GM18870 (cell line): ENCODE data around the gene PTPRR.

Experiments used
- ATAC-seq: cut with Tn5 transposase; IDR thresholded peaks from one replicate; pipeline ENCODE4 v1.9.1; 2021; ENCODE audit warnings: moderate library complexity; ENCODE audit not compliant: unreplicated experiment

The PTPRR gene

GRCh38 chr12:70709022-70709421, 211.5 kb downstream of the PTPRR start:
- no peak for ATAC-seq

DNA sequence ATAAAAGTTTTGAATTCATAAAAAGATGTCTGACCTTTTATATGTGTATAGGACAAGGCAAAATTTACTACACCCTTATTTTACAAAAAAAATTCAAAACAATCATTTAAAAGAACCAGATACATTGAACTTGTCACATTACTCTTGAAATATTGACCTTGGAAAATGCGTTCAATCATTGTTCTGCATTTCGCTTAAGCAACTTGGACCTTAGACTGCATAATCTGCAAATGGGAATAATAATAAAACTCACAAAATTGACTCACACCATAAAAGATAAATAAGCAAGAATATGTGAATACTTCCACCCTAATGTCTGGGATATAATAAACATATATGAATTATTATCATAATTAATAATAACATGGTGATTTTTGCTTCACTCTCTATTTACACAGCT, 213.9 kb downstream of the PTPRR start:
- no peak for ATAC-seq

DNA sequence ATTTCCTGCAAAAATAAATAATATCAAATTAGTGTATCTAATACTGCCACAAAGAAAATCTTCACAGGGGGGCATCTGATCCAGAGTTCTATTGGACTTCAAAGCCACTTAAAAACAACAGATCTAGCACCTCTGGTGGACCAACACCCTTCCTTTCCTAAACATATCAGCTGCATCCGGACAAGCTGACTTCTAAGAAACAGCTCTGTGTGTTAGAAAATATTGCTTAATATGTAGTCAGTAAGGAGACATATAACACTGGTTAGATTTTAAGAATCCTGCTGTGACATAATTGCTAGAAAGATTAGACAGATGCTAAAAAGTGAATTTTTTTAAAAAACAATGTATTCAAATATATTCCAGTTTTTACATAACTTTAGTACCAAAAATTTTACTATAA, 222.2 kb downstream of the PTPRR start:
- ATAC-seq, result no peak

DNA sequence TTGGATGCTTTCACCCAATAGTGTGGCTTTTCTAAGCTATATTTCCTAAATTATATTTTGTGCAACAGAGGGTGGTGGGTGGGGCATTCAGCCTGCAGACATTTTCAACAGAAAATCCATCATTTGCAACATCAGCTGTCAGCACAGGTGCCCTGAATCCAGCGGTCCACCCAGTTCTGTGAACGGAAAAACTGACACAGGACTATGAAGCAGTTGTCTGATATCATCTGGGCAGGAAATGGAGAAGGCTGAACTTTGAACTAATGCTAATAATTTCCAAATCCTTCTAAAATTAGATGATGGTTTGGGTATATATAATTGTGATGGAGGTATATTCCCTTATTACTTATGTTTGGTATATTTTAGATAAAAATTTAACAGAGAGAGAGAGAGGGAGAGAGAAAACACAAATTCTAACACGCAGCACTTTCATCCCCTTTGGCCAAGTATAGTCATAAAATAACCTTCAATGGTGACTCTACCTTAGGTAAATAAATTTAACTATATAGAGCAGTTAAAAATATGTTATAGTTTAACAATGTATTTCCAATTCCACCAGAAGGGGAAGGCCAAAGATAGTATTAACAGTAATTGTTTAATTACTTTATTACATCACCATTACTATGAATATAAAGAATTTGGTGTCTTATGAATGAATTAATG, 225.0 kb downstream of the PTPRR start:
- no peak for ATAC-seq

DNA sequence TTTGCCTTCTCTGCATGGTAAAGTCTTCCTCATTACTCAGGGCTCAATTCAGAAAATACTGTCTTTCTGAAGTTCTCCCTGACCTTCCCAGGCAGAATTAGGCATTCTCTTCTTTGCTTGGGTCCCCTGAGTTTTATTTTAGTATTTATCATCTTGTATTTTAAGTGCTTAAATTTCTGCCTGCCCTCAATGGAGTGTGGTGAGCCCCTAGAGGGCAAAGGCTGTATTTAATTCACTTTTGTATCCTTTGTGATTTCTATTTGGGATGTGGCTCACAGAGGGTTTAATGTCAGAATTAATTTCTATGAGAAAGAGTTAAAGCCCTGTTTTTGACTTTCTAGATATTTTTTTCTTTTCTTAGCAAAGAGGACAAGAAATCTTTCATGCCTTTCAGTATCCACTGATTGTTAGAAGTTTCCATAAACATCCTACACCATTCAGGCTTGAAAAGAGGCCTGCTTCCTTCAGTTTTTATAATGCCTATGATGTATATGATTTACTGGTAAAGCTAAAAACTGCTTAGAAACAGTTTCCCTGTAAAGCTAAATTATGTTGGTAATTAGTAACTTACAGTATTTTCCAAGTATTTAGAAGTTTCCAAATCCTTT, 227.8 kb downstream of the PTPRR start:
- no peak for ATAC-seq

DNA sequence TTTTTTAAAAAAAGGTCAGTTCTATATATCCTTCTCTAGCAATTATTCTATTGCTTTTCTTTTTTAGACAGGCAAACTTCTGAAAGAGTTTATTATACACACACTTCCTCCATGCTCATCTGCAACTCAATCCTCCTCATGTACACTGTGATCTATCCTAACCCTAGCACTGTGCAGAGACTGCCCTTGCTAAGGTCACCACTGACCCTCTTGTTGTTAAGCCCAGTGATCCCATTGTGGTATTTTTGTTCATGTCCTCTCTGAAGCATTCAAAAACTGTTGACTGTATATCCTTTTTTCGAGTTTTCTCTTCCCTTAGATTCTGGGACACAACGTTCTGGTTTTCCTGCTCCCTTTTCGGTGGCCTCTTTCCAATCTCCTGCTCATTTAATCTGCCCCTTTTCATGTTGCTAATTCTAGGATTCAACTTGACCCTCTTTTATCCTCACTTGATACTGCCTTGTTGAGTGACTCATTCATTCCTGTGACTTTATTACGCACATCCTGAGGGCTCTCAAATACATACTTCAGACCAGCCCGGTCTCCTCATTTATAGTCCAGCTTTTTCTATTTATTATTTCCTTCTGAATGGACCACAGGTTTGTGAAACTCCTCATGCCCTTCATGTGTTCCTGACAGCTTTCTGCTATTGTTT, 229.4 kb downstream of the PTPRR start:
- ATAC-seq, result no peak

DNA sequence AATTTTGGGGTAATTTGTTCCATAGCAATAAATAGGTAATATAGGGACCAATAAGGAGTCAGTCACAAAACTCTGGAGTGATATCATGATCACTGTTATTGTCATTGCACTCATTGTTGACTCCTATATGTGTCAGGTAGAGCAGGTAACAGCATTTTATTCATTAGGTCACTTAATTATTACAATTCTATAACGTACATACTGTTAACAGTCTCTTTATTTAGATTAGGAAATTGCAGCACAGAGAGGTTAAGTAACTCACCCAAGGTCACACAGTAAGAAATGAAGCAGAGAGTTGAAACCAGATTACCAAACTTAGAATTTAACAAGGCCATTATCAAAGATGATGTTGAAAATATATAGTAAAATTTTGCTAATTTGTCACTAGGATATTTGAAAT, 233.6 kb downstream of the PTPRR start:
- no peak for ATAC-seq

GRCh38 chr12:70686299-70686698, 234.2 kb downstream of the PTPRR start:
- ATAC-seq, result no peak

DNA sequence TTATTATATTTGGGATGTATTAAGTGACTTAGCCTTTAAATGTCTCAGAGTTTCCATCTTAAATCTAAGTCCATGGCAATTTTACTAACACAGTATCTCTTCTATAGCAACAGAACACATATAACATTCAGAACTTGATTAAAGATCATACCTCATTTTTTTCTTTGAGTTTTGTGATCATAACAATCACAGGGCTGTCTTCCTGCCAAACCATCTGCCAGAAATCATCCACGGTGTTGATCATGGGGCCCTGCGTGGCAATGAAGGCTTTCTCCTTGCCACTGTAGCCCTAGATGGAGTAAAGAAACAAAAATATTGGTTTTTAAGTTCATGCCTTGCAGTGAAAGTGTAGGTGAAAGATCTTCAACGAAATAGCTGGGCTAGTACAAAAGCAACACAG, 236.6 kb downstream of the PTPRR start:
- ATAC-seq, result no peak

DNA sequence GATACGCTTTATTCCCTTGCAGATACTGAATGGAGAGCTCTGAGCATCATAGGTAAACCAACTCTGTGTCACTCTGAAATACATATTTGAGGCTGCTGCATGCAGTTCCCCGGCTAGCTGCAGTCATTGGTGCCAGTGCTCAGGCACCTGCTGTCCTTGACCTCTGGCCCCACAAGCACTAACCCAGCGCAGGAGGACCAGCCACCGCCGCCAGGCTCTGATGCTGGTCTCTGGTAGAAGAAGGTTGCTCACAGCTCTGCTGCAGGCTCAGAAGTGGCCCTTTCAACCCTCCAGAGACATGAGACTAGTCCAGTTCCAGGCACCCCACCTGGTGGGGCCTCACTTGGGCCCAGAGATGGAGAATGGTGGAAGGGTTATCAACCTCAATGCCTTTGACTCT, 248.8 kb downstream of the PTPRR start:
- no peak for ATAC-seq

GRCh38 chr12:70670948-70671347, 249.6 kb downstream of the PTPRR start:
- ATAC-seq, result no peak

DNA sequence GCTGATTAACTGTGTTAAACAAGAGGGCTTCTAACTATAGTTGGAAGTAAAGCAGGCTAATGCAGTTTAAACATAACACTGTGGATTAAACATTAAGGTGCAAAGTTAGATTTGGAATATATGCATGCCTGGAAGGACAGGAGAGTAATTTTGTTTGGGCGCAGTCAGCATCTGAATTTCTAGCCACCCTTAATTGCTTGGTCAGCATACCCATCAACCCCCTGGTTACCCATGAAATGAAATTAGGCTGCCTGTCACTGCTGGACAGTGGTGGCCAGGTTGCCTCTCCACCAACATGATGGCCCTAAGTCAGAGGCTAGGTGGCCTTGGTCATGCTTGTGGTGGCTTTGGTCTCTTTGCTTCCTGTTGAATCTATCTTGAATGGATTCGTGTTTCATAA, 253.3 kb downstream of the PTPRR start:
- ATAC-seq, result no peak

- no peak for ATAC-seq
Measured at GRCh38 chr12:70666364-70666763, 254.2 kb downstream of the PTPRR start.

- no peak for ATAC-seq
Measured at GRCh38 chr12:70664465-70664881, 256.1 kb downstream of the PTPRR start.

DNA sequence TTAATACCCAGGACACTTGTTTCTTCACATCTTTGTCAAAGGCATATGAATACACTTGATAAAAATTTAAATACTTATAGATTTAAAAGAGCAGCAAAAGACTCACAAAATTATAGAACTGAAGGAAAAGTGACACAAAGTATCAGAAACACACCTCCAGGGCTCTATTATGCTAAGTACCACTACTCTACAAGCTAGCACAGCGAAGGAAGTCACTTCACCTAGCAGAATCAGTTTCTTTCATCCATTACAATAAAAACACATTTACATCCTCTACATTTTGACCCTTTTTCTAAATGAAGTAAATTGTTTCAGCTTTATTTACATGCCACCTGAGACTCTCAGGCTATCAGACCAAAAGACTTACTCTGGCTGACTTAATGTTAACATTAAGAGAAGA, 256.7 kb downstream of the PTPRR start:
- ATAC-seq, result no peak

DNA sequence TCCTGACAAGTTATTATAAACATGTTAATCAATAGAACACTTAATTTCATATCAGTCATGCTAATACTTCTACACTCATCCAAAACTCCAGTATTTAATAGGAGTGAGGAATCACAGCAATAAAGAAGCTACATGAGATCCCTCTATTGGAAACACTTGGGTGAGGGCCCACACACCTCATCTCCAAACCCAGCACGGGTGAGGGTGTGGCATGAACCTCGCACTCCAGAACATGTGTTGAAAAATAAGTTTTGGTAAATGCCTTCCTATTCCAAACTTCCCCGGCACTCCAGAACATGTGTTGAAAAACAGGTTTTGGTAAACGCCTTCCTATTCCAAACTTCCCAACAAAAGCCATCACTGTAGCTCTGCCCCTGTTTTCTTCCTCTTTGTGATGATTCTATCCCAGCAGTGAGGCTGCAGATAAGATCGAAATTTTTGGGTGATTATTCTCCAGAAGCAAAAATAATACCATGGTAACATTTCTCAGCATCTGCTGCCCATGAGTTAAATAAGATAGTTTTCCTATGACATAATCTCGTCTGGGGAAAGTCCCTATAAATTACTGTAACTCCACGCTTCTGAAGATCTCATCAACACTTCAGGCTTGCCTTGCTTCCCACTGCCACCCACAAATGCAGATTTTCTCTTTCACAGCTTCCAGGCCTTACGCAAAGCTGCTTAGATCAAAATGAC, 258.9 kb downstream of the PTPRR start:
- ATAC-seq, result no peak

- ATAC-seq, result no peak
Measured at GRCh38 chr12:70660620-70661219, 259.8 kb downstream of the PTPRR start.

GRCh38 chr12:70660002-70660604, 260.4 kb downstream of the PTPRR start:
- no peak for ATAC-seq

- no peak for ATAC-seq
Measured at GRCh38 chr12:70659077-70659606, 261.4 kb downstream of the PTPRR start.

DNA sequence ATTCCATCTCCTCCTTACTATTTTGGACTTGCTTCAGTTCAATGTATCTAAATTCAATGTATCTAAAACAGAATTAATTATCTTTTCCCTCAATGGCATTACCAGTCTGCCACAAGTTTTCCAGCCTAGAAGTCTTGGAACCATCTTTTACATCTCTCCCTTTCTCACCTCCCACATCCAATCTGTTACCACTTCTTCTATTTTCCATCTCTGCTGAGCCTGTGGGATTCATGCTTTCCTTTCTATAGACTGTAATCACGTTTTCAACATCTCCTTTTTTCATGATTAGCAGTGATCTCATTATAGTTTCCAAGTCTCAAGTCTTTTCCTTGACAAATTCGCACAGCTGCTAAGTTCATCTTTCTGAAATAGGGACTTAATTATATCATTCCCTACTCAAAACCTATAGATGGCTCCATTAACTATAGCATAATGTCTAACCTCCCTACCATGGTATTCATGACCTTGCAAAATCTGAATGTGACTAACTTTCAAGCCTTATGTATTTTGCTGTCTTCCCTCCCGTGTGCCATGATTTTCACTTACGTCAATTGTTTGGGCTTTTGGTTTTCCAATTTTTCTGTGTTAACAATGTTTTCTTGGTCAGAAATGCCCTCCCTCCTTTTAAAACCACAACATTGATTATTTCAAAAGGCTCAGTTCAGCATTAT, 262.8 kb downstream of the PTPRR start:
- ATAC-seq, result no peak
